ENCODE results near the gene SLC35A1. TPM values are rescaled to one million over a fixed set of nuclear protein-coding genes. Genes with fewer than 3 reads are reported as not detected.
"Not testable (repeated sequence)": the region's sequence is repeated elsewhere in the genome, so short reads cannot be mapped to it uniquely, and the experiment has no call there.

The SLC35A1 gene
- total and polyA plus RNA-seq, 8 donors: 2.2 to 117 (median 14.4) TPM

GRCh38 chr6:87487555-87487954 lies 14.8 kb downstream of the SLC35A1 start:
- TF ChIP-seq CTCF (IDR thresholded peaks at IDR 0.05): no peak
- TF ChIP-seq EP300 (IDR thresholded peaks at IDR 0.05): no peak
- no peak for TF ChIP-seq POLR2AphosphoS5 (IDR thresholded peaks at IDR 0.05)
- TF ChIP-seq POLR2A (IDR thresholded peaks at IDR 0.05): no peak
- no peaks in the 10 kb centered on the region for H3K27me3 ChIP-seq
- H3K36me3 ChIP-seq: peaks cover 0 to 35% (median 13%) of the 10 kb centered on the region in 4 donors
- no peak for DNase-seq
- 90 to 97% (median 93%) methylated on average over 4 of the region's 4 CpGs for WGBS, 5 donors
- no peak overlapping the region for H3K27ac ChIP-seq
- no peaks in the 10 kb centered on the region for H3K4me1 ChIP-seq
- intact Hi-C loops (cut with DNase I; ENCODE audit: low total_unique reads): loop anchor here (10.0 kb wide), 1 partner anchor 97 kb away; the partner anchor contains the start of gene RARS2
- H3K9me3 ChIP-seq: peaks cover 0 to 9% (median 0%) of the 10 kb centered on the region in 4 donors
- no peak overlapping the region for H3K4me3 ChIP-seq

- DNase-seq, H3K4me3 ChIP-seq, H3K4me1 ChIP-seq, H3K9me3 ChIP-seq, H3K27ac ChIP-seq, H3K27me3 ChIP-seq: not testable (repeated sequence)
- intact Hi-C loops (cut with DNase I; ENCODE audit: low total_unique reads): loop anchor here (10.0 kb wide), 1 partner anchor 95 kb away; the partner anchor contains the start of gene RARS2
- H3K36me3 ChIP-seq: peaks cover 0 to 29% (median 7%) of the 10 kb centered on the region in 4 donors
- WGBS, 5 donors: 92 to 96% (median 92%) methylated on average over 7 to 8 of the region's 8 CpGs
Observed at GRCh38 chr6:87489326-87489725, 16.6 kb downstream of the SLC35A1 start.

DNA sequence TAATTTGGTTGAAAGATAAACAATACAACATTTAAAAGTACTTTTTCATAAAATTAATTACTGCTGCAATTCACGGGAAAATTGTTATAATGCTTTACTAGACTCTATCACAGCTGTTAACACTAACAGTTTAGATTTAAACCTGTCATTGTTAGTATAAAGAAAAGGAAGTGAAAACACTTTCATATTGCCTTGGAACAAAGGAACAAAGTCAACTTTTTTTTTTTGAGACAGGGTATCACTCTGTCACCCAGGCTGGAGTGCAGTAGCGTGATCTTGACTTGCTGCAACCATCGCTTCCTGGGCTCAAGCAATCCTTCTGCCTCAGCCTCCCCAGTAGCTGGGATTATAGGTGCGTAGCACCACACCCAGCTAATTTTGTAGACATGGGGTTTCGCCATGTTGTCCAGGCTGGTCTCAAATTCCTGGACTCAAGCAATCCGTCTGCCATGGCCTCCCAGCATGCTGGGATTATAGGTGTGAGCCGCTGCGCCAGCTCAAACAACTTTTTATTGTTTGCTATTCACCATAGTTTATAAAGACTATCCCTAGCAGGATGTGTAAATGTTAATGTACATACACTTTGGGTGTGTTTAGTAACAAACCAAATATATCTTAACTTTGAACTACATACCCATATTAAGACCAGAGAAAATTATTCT lies 22.1 kb downstream of the SLC35A1 start:
- intact Hi-C loops (cut with DNase I; ENCODE audit: low total_unique reads): no loop called here
- peaks cover 0 to 4% (median 0%) of the 10 kb centered on the region in 4 donors for H3K4me1 ChIP-seq
- no peak overlapping the region for H3K27ac ChIP-seq
- no peak overlapping the region for H3K4me3 ChIP-seq
- no peaks in the 10 kb centered on the region for H3K27me3 ChIP-seq
- TF ChIP-seq CTCF (IDR thresholded peaks at IDR 0.05) (no peak), POLR2A (IDR thresholded peaks at IDR 0.05) (no peak), EP300 (IDR thresholded peaks at IDR 0.05) (no peak), POLR2AphosphoS5 (IDR thresholded peaks at IDR 0.05) (no peak)
- H3K36me3 ChIP-seq: peaks cover 0 to 23% (median 7%) of the 10 kb centered on the region in 4 donors
- no peaks in the 10 kb centered on the region for H3K9me3 ChIP-seq
- DNase-seq: peak in 1 of 2 donors; percentile 38
- 57 to 86% (median 71%) methylated on average over 8 of the region's 8 CpGs for WGBS, 5 donors

DNA sequence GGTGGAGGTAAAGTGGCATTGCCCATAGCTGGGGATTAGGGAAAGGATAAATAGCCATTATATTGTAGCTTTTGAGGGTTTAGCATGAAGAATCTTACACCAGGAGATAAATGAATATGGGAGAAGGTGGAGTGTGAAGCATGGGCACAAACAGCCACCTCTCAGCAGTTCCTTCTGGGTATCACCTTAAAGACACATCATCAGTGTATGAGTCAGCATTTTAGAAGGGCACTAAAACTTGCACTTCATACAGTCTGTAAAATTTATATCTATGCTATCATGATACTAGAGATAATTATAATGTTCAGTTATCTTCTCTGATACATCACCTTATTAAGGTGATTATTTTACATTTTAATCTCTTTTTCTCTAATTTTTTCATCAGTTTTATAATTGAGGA lies 25.3 kb downstream of the SLC35A1 start:
- Histone ChIP-seq H3K4me1 (peaks cover 0 to 4% (median 0%) of the 10 kb centered on the region in 4 donors), H3K9me3 (no peaks in the 10 kb centered on the region), H3K27ac (no peak overlapping the region), H3K4me3 (no peak overlapping the region), H3K36me3 (peaks cover 0 to 26% (median 25%) of the 10 kb centered on the region in 4 donors), H3K27me3 (no peaks in the 10 kb centered on the region)
- intact Hi-C loops (cut with DNase I; ENCODE audit: low total_unique reads): no loop called here
- TF ChIP-seq POLR2AphosphoS5 (IDR thresholded peaks at IDR 0.05) (no peak), EP300 (IDR thresholded peaks at IDR 0.05) (no peak), POLR2A (IDR thresholded peaks at IDR 0.05) (no peak), CTCF (IDR thresholded peaks at IDR 0.05) (no peak)
- no peak for DNase-seq
